Astrocyte (in vitro differentiated cells and primary cell): ENCODE measurements around the gene ARRDC3. TPM values are rescaled to one million over a fixed set of nuclear protein-coding genes. Genes with fewer than 3 reads are reported as not detected.

Source experiments
- DNase-seq: peaks from one replicate; pipeline ENCODE4 v3.0.0-alpha.2; 2010; ENCODE audit warnings: low read depth
- FAIRE-seq: peaks from 2 replicates; lab custom pipeline; 2011; peaks lifted over from hg19 to GRCh38; lab: Jason Lieb, UNC
- H2AFZ ChIP-seq: 2 replicates; pipeline ENCODE4 v1.6.0; 2012; ENCODE audit warnings: low read depth, low read length, inconsistent platforms
- H3K27ac ChIP-seq: 2 replicates; pipeline ENCODE4 v1.5.1; 2011; ENCODE audit warnings: low read depth, low read length, inconsistent platforms
- H3K27me3 ChIP-seq: 2 replicates; pipeline ENCODE4 v1.6.0; 2011; ENCODE audit warnings: low read length, inconsistent platforms; ENCODE audit not compliant: insufficient read depth
- H3K36me3 ChIP-seq: 2 replicates; pipeline ENCODE4 v1.5.1; 2011; ENCODE audit warnings: low read length, inconsistent platforms; ENCODE audit not compliant: insufficient read depth
- H3K4me1 ChIP-seq: 2 replicates; pipeline ENCODE4 v1.5.1; 2011; ENCODE audit warnings: low read length, inconsistent platforms; ENCODE audit not compliant: insufficient read depth
- H3K4me2 ChIP-seq: 2 replicates; pipeline ENCODE4 v1.6.0; 2012; ENCODE audit warnings: low read length, inconsistent platforms
- H3K4me3 ChIP-seq: 2 replicates; pipeline ENCODE4 v1.5.1; 2011; ENCODE audit warnings: low read depth, mild to moderate bottlenecking, low read length, inconsistent platforms; ENCODE audit not compliant: insufficient read depth
- H3K79me2 ChIP-seq: 2 replicates; pipeline ENCODE4 v1.6.0; 2012; ENCODE audit warnings: mild to moderate bottlenecking, low read length, inconsistent platforms; ENCODE audit not compliant: insufficient read depth
- H3K9ac ChIP-seq: 2 replicates; pipeline ENCODE4 v1.6.0; 2012; ENCODE audit warnings: mild to moderate bottlenecking, low read length, inconsistent platforms
- H3K9me3 ChIP-seq: 2 replicates; pipeline ENCODE4 v1.5.1; 2012; ENCODE audit warnings: low read depth, mild to moderate bottlenecking, low read length, inconsistent platforms; ENCODE audit not compliant: insufficient read depth
- H4K20me1 ChIP-seq: 2 replicates; pipeline ENCODE4 v1.6.0; 2012; ENCODE audit warnings: low read length, inconsistent platforms; ENCODE audit not compliant: insufficient read depth
- H3K27ac Mint-ChIP-seq: one replicate; pipeline ENCODE4 v1.8.0; 2021; ENCODE audit warnings: mild to moderate bottlenecking, mixed read lengths; ENCODE audit not compliant: unreplicated experiment
- H3K27me3 Mint-ChIP-seq: one replicate; pipeline ENCODE4 v1.8.0; 2021; ENCODE audit warnings: low read depth, mixed read lengths; ENCODE audit not compliant: unreplicated experiment
- H3K36me3 Mint-ChIP-seq: one replicate; pipeline ENCODE4 v1.8.0; 2021; ENCODE audit warnings: low read depth, mixed read lengths; ENCODE audit not compliant: unreplicated experiment
- H3K4me1 Mint-ChIP-seq: one replicate; pipeline ENCODE4 v1.8.0; 2021; ENCODE audit warnings: low read depth, mixed read lengths; ENCODE audit not compliant: unreplicated experiment
- H3K4me3 Mint-ChIP-seq: one replicate; pipeline ENCODE4 v1.8.0; 2021; ENCODE audit warnings: mild to moderate bottlenecking, moderate library complexity, mixed read lengths; ENCODE audit not compliant: unreplicated experiment
- H3K9me3 Mint-ChIP-seq: one replicate; pipeline ENCODE4 v1.8.0; 2021; ENCODE audit warnings: mild to moderate bottlenecking, mixed read lengths; ENCODE audit not compliant: unreplicated experiment
- CTCF ChIP-seq: IDR thresholded peaks from 2 replicates; pipeline ENCODE4 v1.5.1; 2011; ENCODE audit warnings: low read depth, mild to moderate bottlenecking, inconsistent platforms, low read length, moderate library complexity; ENCODE audit not compliant: insufficient read depth
- EZH2 ChIP-seq: IDR thresholded peaks from 2 replicates; pipeline ENCODE4 v1.6.1; 2012; ENCODE audit warnings: mild to moderate bottlenecking, low read length, inconsistent platforms; ENCODE audit not compliant: insufficient read depth
- total RNA-seq: library from RNA; stranded (reverse); gene quantifications from 2 replicates; pipeline ENCODE4 v1.2.1, GENCODE V29; 2021

Gene ARRDC3
- total RNA-seq, 1 donor from 2014 or later, result 94.7 TPM

GRCh38 chr5:91384671-91385430 lies 1.7 kb upstream of the ARRDC3 start:
- Histone ChIP-seq H3K4me3 (peak overlapping the region; percentile 90), H3K9me3 (no peaks in the 10 kb centered on the region), H3K36me3 (no peaks in the 10 kb centered on the region), H3K27ac (peak overlapping the region; percentile 99), H3K27me3 (no peaks in the 10 kb centered on the region), H2AFZ (no peak overlapping the region), H3K79me2 (peaks cover 30% of the 10 kb centered on the region), H4K20me1 (peaks cover 8% of the 10 kb centered on the region), H3K9ac (peak overlapping the region; percentile 99), H3K4me1 (peaks cover 9% of the 10 kb centered on the region), H3K4me2 (peak overlapping the region; percentile 93)
- Mint-ChIP-seq H3K4me3 (peak overlapping the region; percentile 97), H3K27me3 (no peaks in the 10 kb centered on the region), H3K9me3 (no peaks in the 10 kb centered on the region), H3K27ac (peak overlapping the region; percentile 99), H3K36me3 (peaks cover 2% of the 10 kb centered on the region), H3K4me1 (peaks cover 7% of the 10 kb centered on the region)
- TF ChIP-seq CTCF (peak; percentile 97), EZH2 (no peak)
- DNase-seq, result peak; percentile 75
- peak; percentile 86 for FAIRE-seq

GRCh38 chr5:91383956-91384300 lies 811 bp upstream of the ARRDC3 start:
- Histone ChIP-seq H3K9me3 (no peaks in the 10 kb centered on the region), H3K4me2 (peak overlapping the region; percentile 93), H2AFZ (peak overlapping the region; percentile 76), H3K9ac (peak overlapping the region; percentile 99), H3K27me3 (no peaks in the 10 kb centered on the region), H3K36me3 (no peaks in the 10 kb centered on the region), H4K20me1 (peaks cover 8% of the 10 kb centered on the region), H3K79me2 (peaks cover 39% of the 10 kb centered on the region), H3K4me1 (peaks cover 9% of the 10 kb centered on the region), H3K4me3 (peak overlapping the region; percentile 90), H3K27ac (peak overlapping the region; percentile 99)
- DNase-seq (no peak), FAIRE-seq (no peak)
- H3K36me3 Mint-ChIP-seq, result peaks cover 2% of the 10 kb centered on the region
- TF ChIP-seq CTCF, result no peak
- no peak for TF ChIP-seq EZH2
- no peaks in the 10 kb centered on the region for H3K9me3 Mint-ChIP-seq
- H3K27ac Mint-ChIP-seq, result peak overlapping the region; percentile 99
- H3K27me3 Mint-ChIP-seq, result no peaks in the 10 kb centered on the region
- peak overlapping the region; percentile 97 for H3K4me3 Mint-ChIP-seq
- peaks cover 7% of the 10 kb centered on the region for H3K4me1 Mint-ChIP-seq

GRCh38 chr5:91382530-91383026 lies 539 bp downstream of the ARRDC3 start:
- FAIRE-seq, result peak; percentile 32
- no peak overlapping the region for H2AFZ ChIP-seq

More at GRCh38 chr5:91382530-91383026, 539 bp downstream of the ARRDC3 start:
- Histone ChIP-seq H3K27ac (peak overlapping the region; percentile 99), H3K79me2 (peaks cover 53% of the 10 kb centered on the region), H3K4me1 (peaks cover 9% of the 10 kb centered on the region), H3K9ac (peak overlapping the region; percentile 99), H3K4me2 (peak overlapping the region; percentile 93), H3K4me3 (peak overlapping the region; percentile 90), H3K36me3 (peaks cover 5% of the 10 kb centered on the region), H3K27me3 (no peaks in the 10 kb centered on the region), H4K20me1 (peaks cover 8% of the 10 kb centered on the region), H3K9me3 (no peaks in the 10 kb centered on the region)
- no peaks in the 10 kb centered on the region for H3K9me3 Mint-ChIP-seq
- H3K27me3 Mint-ChIP-seq, result no peaks in the 10 kb centered on the region
- DNase-seq, result no peak
- H3K4me3 Mint-ChIP-seq, result peak overlapping the region; percentile 97
- TF ChIP-seq EZH2 (no peak), CTCF (no peak)
- H3K27ac Mint-ChIP-seq, result peak overlapping the region; percentile 99
- H3K4me1 Mint-ChIP-seq, result peaks cover 13% of the 10 kb centered on the region
- H3K36me3 Mint-ChIP-seq, result peaks cover 2% of the 10 kb centered on the region
